ENCODE data around the gene SMIM28.

SMIM28 gene

GRCh38 chr6:138403801-138404665 is 26.3 kb downstream of the SMIM28 start, which contains the start of gene HEBP2:
TSS of gene HEBP2 (plus strand) at chr6:138404223. CDS start at chr6:138404496, 273 bp downstream.
- peak within 1 kb of the TSS; percentile 80; the same call in 1 of the 2 replicates for H3K27ac ChIP-seq (ENCODE audit: extremely low read depth, low read depth, low read length)
- peaks cover 10% of the 10 kb centered on the region for H3K4me1 ChIP-seq (ENCODE audit: control insufficient read depth, insufficient read depth, low read length)
- ChIA-PET POLR2A (interaction anchor here (0.6 to 1.9 kb wide), 7 partner anchors 9 to 298 kb away, joined by 3 to 8 read pairs (median 4); no protein-coding TSS in a partner anchor), CTCF (interaction anchor here (0.6 to 3.4 kb wide), 32 partner anchors 9 to 734 kb away, joined by 3 to 26 read pairs (median 4); partner anchors contain the start of gene ARFGEF3)
- peaks cover 17 to 31% of the 10 kb centered on the region in 2 experiments for H3K36me3 ChIP-seq (ENCODE audit: control insufficient read depth in 2 of 2, insufficient read depth in 1 of 2, low read length in 2 of 2)
- peak within 1 kb of the TSS; percentile 82 for H3K4me3 ChIP-seq (ENCODE audit: low read depth, low read length)
- no peaks in the 10 kb centered on the region for H3K9me3 ChIP-seq (ENCODE audit: control insufficient read depth, insufficient read depth, low read depth, low read length)
- peak; percentile 81 for TF ChIP-seq ZNF692 (tag by site-specific recombination; IDR thresholded peaks at IDR 0.05)
- TF ChIP-seq MZF1 (tag by site-specific recombination; IDR thresholded peaks at IDR 0.05; ENCODE audit: borderline replicate concordance) = no peak
- TF ChIP-seq ZEB2 (tag by site-specific recombination; IDR thresholded peaks at IDR 0.05) = peak; percentile 84
- TF ChIP-seq ZNF175 (tag by site-specific recombination; IDR thresholded peaks at IDR 0.05) = no peak
- TF ChIP-seq ZNF701 (tag by site-specific recombination; IDR thresholded peaks at IDR 0.05) = no peak
- no peak for TF ChIP-seq ZNF18 (tag by site-specific recombination; IDR thresholded peaks at IDR 0.05)
- TF ChIP-seq ZSCAN4 (tag by site-specific recombination; IDR thresholded peaks at IDR 0.05) = no peak
- TF ChIP-seq ZNF391 (tag by site-specific recombination; IDR thresholded peaks at IDR 0.05; ENCODE audit: borderline replicate concordance, low read depth) = no peak
- no peak for TF ChIP-seq ZNF146 (tag by site-specific recombination; IDR thresholded peaks at IDR 0.05)
- peak; percentile 28; the same call in 1 of the 2 replicates for TF ChIP-seq ZNF610 (tag by site-specific recombination; IDR thresholded peaks at IDR 0.05; ENCODE audit: borderline replicate concordance)
- peak; percentile 81 for TF ChIP-seq ZBTB48 (tag by site-specific recombination; IDR thresholded peaks at IDR 0.05)
- peak; percentile 67 for TF ChIP-seq KLF1 (tag by site-specific recombination; IDR thresholded peaks at IDR 0.05)
- TF ChIP-seq GLI4 (tag by site-specific recombination; IDR thresholded peaks at IDR 0.05) = no peak
- TF ChIP-seq ZNF571 (tag by site-specific recombination; IDR thresholded peaks at IDR 0.05) = no peak
- TF ChIP-seq ZNF621 (tag by site-specific recombination; IDR thresholded peaks at IDR 0.05) = no peak
- no peak for TF ChIP-seq ZNF830 (tag by site-specific recombination; IDR thresholded peaks at IDR 0.05; ENCODE audit: low read depth)
- TF ChIP-seq ZNF544 (tag by site-specific recombination; IDR thresholded peaks at IDR 0.05) = no peak
- TF ChIP-seq KLF9 (tag by site-specific recombination; IDR thresholded peaks at IDR 0.05; ENCODE audit: low read depth) = peak; percentile 83
- TF ChIP-seq ZNF660 (tag by site-specific recombination; IDR thresholded peaks at IDR 0.05) = peak; percentile 61
- no peak for TF ChIP-seq BCL11B (tag by site-specific recombination; IDR thresholded peaks at IDR 0.05; ENCODE audit: low read depth)
- TF ChIP-seq ZNF138 (tag by site-specific recombination; IDR thresholded peaks at IDR 0.05; ENCODE audit: borderline replicate concordance) = no peak
- TF ChIP-seq ZNF513 (tag by site-specific recombination; IDR thresholded peaks at IDR 0.05) = no peak
- no peak for TF ChIP-seq ZNF302 (tag by site-specific recombination; IDR thresholded peaks at IDR 0.05; ENCODE audit: low read depth)
- no peak for TF ChIP-seq ZNF664 (tag by site-specific recombination; IDR thresholded peaks at IDR 0.05)
- TF ChIP-seq ZNF341 (tag by site-specific recombination; IDR thresholded peaks at IDR 0.05; ENCODE audit: low read depth) = peak; percentile 73
- TF ChIP-seq ZNF221 (tag by site-specific recombination; IDR thresholded peaks at IDR 0.05; ENCODE audit: borderline replicate concordance) = no peak
- peak; percentile 88 for TF ChIP-seq HIC1 (tag by site-specific recombination; IDR thresholded peaks at IDR 0.05)
- TF ChIP-seq GLIS2 (tag by site-specific recombination; IDR thresholded peaks at IDR 0.05) = peak; percentile 91
- no peak for TF ChIP-seq ZNF140 (tag by site-specific recombination; IDR thresholded peaks at IDR 0.05)
- no peak for TF ChIP-seq SETDB1 (IDR thresholded peaks at IDR 0.05; ENCODE audit: insufficient read length, low read length)
- TF ChIP-seq ZNF560 (tag by site-specific recombination; IDR thresholded peaks at IDR 0.05; ENCODE audit: borderline replicate concordance) = no peak

All from HEK293 (cell line).